PFSK-1 (cell line): ENCODE results near the gene MYBPH.

ENCODE experiments used
- FOXP2 ChIP-seq: optimal IDR thresholded peaks from 2 replicates; pipeline ENCODE3; 2011; ENCODE audit warnings: borderline replicate concordance, control low read depth, inconsistent platforms; ENCODE audit not compliant: insufficient read depth; ENCODE audit errors: extremely low read length, extremely low read depth
- POLR2AphosphoS5 ChIP-seq: IDR thresholded peaks from 2 replicates; pipeline ENCODE4 v1.6.1; 2012; ENCODE audit warnings: low read depth, mild to moderate bottlenecking, control low read depth, low read length, moderate library complexity
- REST ChIP-seq, 2 experiments: IDR thresholded peaks; 2 replicates each; pipeline versions ENCODE4 v1.6.1 to v1.8.0; 2011 to 2012; ENCODE audit warnings: low read depth in 2 of 2, low read length in 2 of 2, control low read depth in 1 of 2, inconsistent platforms in 1 of 2, mild to moderate bottlenecking in 1 of 2, moderate library complexity in 1 of 2; ENCODE audit not compliant: insufficient read depth in 1 of 2
- SIN3A ChIP-seq: IDR thresholded peaks from 2 replicates; pipeline ENCODE4 v1.6.1; 2012; ENCODE audit warnings: mild to moderate bottlenecking, low read length, moderate library complexity, borderline replicate concordance; ENCODE audit not compliant: insufficient read depth
- TAF1 ChIP-seq: IDR thresholded peaks from 2 replicates; pipeline ENCODE4 v1.6.1; 2012; ENCODE audit warnings: low read length, control low read depth, borderline replicate concordance; ENCODE audit not compliant: insufficient read depth

Gene MYBPH

DNA sequence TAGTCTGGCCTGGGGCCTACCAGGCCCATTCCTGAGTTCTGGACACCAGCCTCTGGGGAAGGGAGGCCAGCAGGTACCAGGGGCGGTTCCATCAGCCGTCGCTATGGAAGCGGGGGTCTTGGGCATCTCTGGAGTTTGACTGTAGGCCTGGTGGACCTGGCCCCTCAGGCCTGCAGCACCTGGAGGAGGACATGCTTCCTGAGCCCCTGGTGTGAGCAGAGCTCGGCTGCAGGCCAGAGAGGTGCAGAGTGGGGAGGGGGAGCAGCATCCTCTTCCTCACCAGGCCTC is 7.8 kb downstream of the MYBPH start:
- TF ChIP-seq REST (IDR thresholded peaks at IDR 0.05; ENCODE audit: insufficient read depth in 1 of 2, low read depth in 2 of 2, low read length in 2 of 2) (no peak), POLR2AphosphoS5 (no peak), SIN3A (no peak), FOXP2 (no peak), TAF1 (no peak)

GRCh38 chr1:203167026-203167912 is 8.4 kb downstream of the MYBPH start:
- TF ChIP-seq REST (IDR thresholded peaks at IDR 0.05; ENCODE audit: insufficient read depth in 1 of 2, low read depth in 2 of 2, low read length in 2 of 2): no peak
- TF ChIP-seq SIN3A: no peak
- TF ChIP-seq FOXP2: no peak
- no peak for TF ChIP-seq TAF1
- TF ChIP-seq POLR2AphosphoS5: no peak

DNA sequence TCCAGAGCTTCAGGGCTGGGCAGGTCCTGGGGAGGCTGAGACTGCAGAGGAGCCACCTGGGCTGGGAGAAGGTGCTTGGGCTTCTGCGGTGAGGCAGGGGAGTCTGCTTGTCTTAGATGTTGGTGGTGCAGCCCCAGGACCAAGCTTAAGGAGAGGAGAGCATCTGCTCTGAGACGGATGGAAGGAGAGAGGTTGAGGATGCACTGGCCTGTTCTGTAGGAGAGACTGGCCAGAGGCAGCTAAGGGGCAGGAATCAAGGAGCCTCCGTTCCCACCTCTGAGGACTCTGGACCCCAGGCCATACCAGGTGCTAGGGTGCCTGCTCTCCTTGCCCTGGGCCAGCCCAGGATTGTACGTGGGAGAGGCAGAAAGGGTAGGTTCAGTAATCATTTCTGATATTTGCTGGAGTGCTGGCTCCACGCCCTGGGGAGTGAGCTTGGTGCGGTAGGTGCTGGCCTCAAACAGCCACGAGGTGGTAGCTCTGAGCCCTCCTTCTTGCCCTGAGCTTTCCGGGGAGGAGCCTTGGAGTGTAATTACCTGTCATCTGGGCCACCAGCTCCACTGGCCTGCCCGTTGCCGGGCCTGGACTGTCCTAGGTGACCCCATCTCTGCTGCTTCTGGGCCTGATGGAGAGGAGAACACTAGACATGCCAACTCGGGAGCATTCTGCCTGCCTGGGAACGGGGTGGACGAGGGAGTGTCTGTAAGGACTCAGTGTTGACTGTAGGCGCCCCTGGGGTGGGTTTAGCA is 9.3 kb downstream of the MYBPH start:
- TF ChIP-seq REST (IDR thresholded peaks at IDR 0.05; ENCODE audit: insufficient read depth in 1 of 2, low read depth in 2 of 2, low read length in 2 of 2) (no peak), POLR2AphosphoS5 (no peak), TAF1 (no peak)

- no peak for TF ChIP-seq SIN3A
Observed at GRCh38 chr1:203165800-203166161, 9.8 kb downstream of the MYBPH start.

- no peak for TF ChIP-seq TAF1
- no peak for TF ChIP-seq SIN3A
- TF ChIP-seq POLR2AphosphoS5: no peak
- TF ChIP-seq REST (IDR thresholded peaks at IDR 0.05; ENCODE audit: insufficient read depth in 1 of 2, low read depth in 2 of 2, low read length in 2 of 2): no peak
- no peak for TF ChIP-seq FOXP2
Observed at GRCh38 chr1:203165101-203165799, 10.4 kb downstream of the MYBPH start.
